ENCODE data around the gene SIRT5. TPM values are rescaled to one million over a fixed set of nuclear protein-coding genes. Genes with fewer than 3 reads are reported as not detected.

The SIRT5 gene
- total RNA-seq: 8.4 and 10.1 TPM in 2 replicates

- Mint-ChIP-seq H3K36me3 (ENCODE audit: low read depth) (peaks cover 2% of the 10 kb centered on the region), H3K4me1 (ENCODE audit: low read depth) (peaks cover 19% of the 10 kb centered on the region), H3K4me3 (peak within 1 kb of the TSS; percentile 92), H3K27me3 (ENCODE audit: insufficient read depth) (peaks cover 9% of the 10 kb centered on the region), H3K9me3 (no peaks in the 10 kb centered on the region), H3K27ac (peak within 1 kb of the TSS; percentile 99)
- peak; percentile 72 for DNase-seq (ENCODE audit: low spot score)
- intact Hi-C loops (cut with micrococcal nuclease): loop anchor here (1.0 to 5.0 kb wide), 14 partner anchors 41 to 500 kb away; partner anchors contain the start of genes GFOD1, MCUR1, NOL7 and TBC1D7
These were observed at the start of gene SIRT5 for GRCh38 chr6:13574571-13575376. TSS of gene SIRT5 (plus strand) at chr6:13574601. CDS start at chr6:13584111, 9,510 bp downstream.

GRCh38 chr6:13524801-13525508 lies 49.4 kb upstream of the SIRT5 start:
- intact Hi-C loops (cut with micrococcal nuclease): no loop called here
- no peaks in the 10 kb centered on the region for H3K9me3 Mint-ChIP-seq
- no peak overlapping the region for H3K4me3 Mint-ChIP-seq
- no peak for DNase-seq (ENCODE audit: low spot score)
- no peak overlapping the region for H3K27ac Mint-ChIP-seq
- H3K4me1 Mint-ChIP-seq (ENCODE audit: low read depth): peaks cover 8% of the 10 kb centered on the region
- H3K27me3 Mint-ChIP-seq (ENCODE audit: insufficient read depth): peaks cover 7% of the 10 kb centered on the region
- no peaks in the 10 kb centered on the region for H3K36me3 Mint-ChIP-seq (ENCODE audit: low read depth)

GRCh38 chr6:13526357-13526726 lies 48.1 kb upstream of the SIRT5 start:
- intact Hi-C loops (cut with micrococcal nuclease): no loop called here
- peaks cover 3% of the 10 kb centered on the region for H3K27me3 Mint-ChIP-seq (ENCODE audit: insufficient read depth)

GRCh38 chr6:13526727-13527670 lies 47.4 kb upstream of the SIRT5 start:
- no peak for DNase-seq (ENCODE audit: low spot score)
- Mint-ChIP-seq H3K36me3 (ENCODE audit: low read depth) (no peaks in the 10 kb centered on the region), H3K27ac (no peak overlapping the region), H3K27me3 (ENCODE audit: insufficient read depth) (no peaks in the 10 kb centered on the region), H3K9me3 (no peaks in the 10 kb centered on the region), H3K4me3 (no peak overlapping the region), H3K4me1 (ENCODE audit: low read depth) (peaks cover 8% of the 10 kb centered on the region)
- intact Hi-C loops (cut with micrococcal nuclease): no loop called here

More at GRCh38 chr6:13526357-13526726, 48.1 kb upstream of the SIRT5 start:
- no peak for DNase-seq (ENCODE audit: low spot score)
- no peak overlapping the region for H3K4me3 Mint-ChIP-seq
- no peaks in the 10 kb centered on the region for H3K9me3 Mint-ChIP-seq
- H3K27ac Mint-ChIP-seq: no peak overlapping the region
- H3K36me3 Mint-ChIP-seq (ENCODE audit: low read depth): no peaks in the 10 kb centered on the region
- peaks cover 8% of the 10 kb centered on the region for H3K4me1 Mint-ChIP-seq (ENCODE audit: low read depth)

- H3K27me3 Mint-ChIP-seq (ENCODE audit: insufficient read depth): no peaks in the 10 kb centered on the region
- no peak overlapping the region for H3K27ac Mint-ChIP-seq
- no peaks in the 10 kb centered on the region for H3K9me3 Mint-ChIP-seq
- DNase-seq (ENCODE audit: low spot score): no peak
- intact Hi-C loops (cut with micrococcal nuclease): no loop called here
- peaks cover 8% of the 10 kb centered on the region for H3K4me1 Mint-ChIP-seq (ENCODE audit: low read depth)
- H3K36me3 Mint-ChIP-seq (ENCODE audit: low read depth): no peaks in the 10 kb centered on the region
- no peak overlapping the region for H3K4me3 Mint-ChIP-seq
These were observed 46.7 kb upstream of the SIRT5 start for GRCh38 chr6:13527671-13528056.

GRCh38 chr6:13528232-13528631 lies 46.2 kb upstream of the SIRT5 start:
- Mint-ChIP-seq H3K36me3 (ENCODE audit: low read depth) (no peaks in the 10 kb centered on the region), H3K4me3 (no peak overlapping the region), H3K27me3 (ENCODE audit: insufficient read depth) (no peaks in the 10 kb centered on the region), H3K4me1 (ENCODE audit: low read depth) (peaks cover 8% of the 10 kb centered on the region), H3K9me3 (no peaks in the 10 kb centered on the region), H3K27ac (no peak overlapping the region)
- DNase-seq (ENCODE audit: low spot score): no peak
- intact Hi-C loops (cut with micrococcal nuclease): no loop called here

- Mint-ChIP-seq H3K4me1 (ENCODE audit: low read depth) (peaks cover 8% of the 10 kb centered on the region), H3K4me3 (no peak overlapping the region), H3K9me3 (no peaks in the 10 kb centered on the region), H3K27me3 (ENCODE audit: insufficient read depth) (no peaks in the 10 kb centered on the region), H3K36me3 (ENCODE audit: low read depth) (no peaks in the 10 kb centered on the region), H3K27ac (no peak overlapping the region)
- DNase-seq (ENCODE audit: low spot score): no peak
- intact Hi-C loops (cut with micrococcal nuclease): no loop called here
These were observed 45.5 kb upstream of the SIRT5 start for GRCh38 chr6:13528777-13529343.

- peaks cover under 1% of the 10 kb centered on the region for H3K4me1 Mint-ChIP-seq (ENCODE audit: low read depth)
- H3K4me3 Mint-ChIP-seq: no peak overlapping the region
- intact Hi-C loops (cut with micrococcal nuclease): no loop called here
- H3K9me3 Mint-ChIP-seq: no peaks in the 10 kb centered on the region
- DNase-seq (ENCODE audit: low spot score): no peak
- no peaks in the 10 kb centered on the region for H3K27me3 Mint-ChIP-seq (ENCODE audit: insufficient read depth)
- H3K36me3 Mint-ChIP-seq (ENCODE audit: low read depth): no peaks in the 10 kb centered on the region
- no peak overlapping the region for H3K27ac Mint-ChIP-seq
These were observed 42.4 kb upstream of the SIRT5 start for GRCh38 chr6:13531956-13532355.

GRCh38 chr6:13534536-13534935 lies 39.9 kb upstream of the SIRT5 start:
- no peak for DNase-seq (ENCODE audit: low spot score)
- Mint-ChIP-seq H3K4me3 (no peak overlapping the region), H3K27me3 (ENCODE audit: insufficient read depth) (peaks cover 3% of the 10 kb centered on the region), H3K36me3 (ENCODE audit: low read depth) (no peaks in the 10 kb centered on the region), H3K4me1 (ENCODE audit: low read depth) (no peaks in the 10 kb centered on the region), H3K27ac (no peak overlapping the region), H3K9me3 (no peaks in the 10 kb centered on the region)
- intact Hi-C loops (cut with micrococcal nuclease): no loop called here

- no peak overlapping the region for H3K4me3 Mint-ChIP-seq
- no peak overlapping the region for H3K27ac Mint-ChIP-seq
- peaks cover 3% of the 10 kb centered on the region for H3K27me3 Mint-ChIP-seq (ENCODE audit: insufficient read depth)
- intact Hi-C loops (cut with micrococcal nuclease): loop anchor here (5.0 kb wide), 1 partner anchor 78 kb away; no protein-coding TSS in a partner anchor
- H3K36me3 Mint-ChIP-seq (ENCODE audit: low read depth): no peaks in the 10 kb centered on the region
- no peaks in the 10 kb centered on the region for H3K4me1 Mint-ChIP-seq (ENCODE audit: low read depth)
- no peak for DNase-seq (ENCODE audit: low spot score)
- H3K9me3 Mint-ChIP-seq: no peaks in the 10 kb centered on the region
These were observed 39.1 kb upstream of the SIRT5 start for GRCh38 chr6:13535306-13535705.

- intact Hi-C loops (cut with micrococcal nuclease): loop anchor here (5.0 kb wide), 1 partner anchor 80 kb away; no protein-coding TSS in a partner anchor
- no peak overlapping the region for H3K4me3 Mint-ChIP-seq
- peaks cover 3% of the 10 kb centered on the region for H3K27me3 Mint-ChIP-seq (ENCODE audit: insufficient read depth)
These were observed 37.4 kb upstream of the SIRT5 start for GRCh38 chr6:13536796-13537526.

GRCh38 chr6:13537527-13537897 lies 36.9 kb upstream of the SIRT5 start:
- Mint-ChIP-seq H3K4me3 (no peak overlapping the region), H3K4me1 (ENCODE audit: low read depth) (no peaks in the 10 kb centered on the region), H3K9me3 (no peaks in the 10 kb centered on the region), H3K27ac (no peak overlapping the region), H3K36me3 (ENCODE audit: low read depth) (no peaks in the 10 kb centered on the region), H3K27me3 (ENCODE audit: insufficient read depth) (peaks cover 3% of the 10 kb centered on the region)
- intact Hi-C loops (cut with micrococcal nuclease): loop anchor here (5.0 kb wide), 1 partner anchor 80 kb away; no protein-coding TSS in a partner anchor
- DNase-seq (ENCODE audit: low spot score): no peak

More at GRCh38 chr6:13536796-13537526, 37.4 kb upstream of the SIRT5 start:
- H3K27ac Mint-ChIP-seq: no peak overlapping the region
- H3K4me1 Mint-ChIP-seq (ENCODE audit: low read depth): no peaks in the 10 kb centered on the region
- no peaks in the 10 kb centered on the region for H3K9me3 Mint-ChIP-seq
- no peaks in the 10 kb centered on the region for H3K36me3 Mint-ChIP-seq (ENCODE audit: low read depth)
- no peak for DNase-seq (ENCODE audit: low spot score)

All from activated T-helper 1 cell treated with anti-CD3 and anti-CD28 coated beads, Interleukin-12 subunit alpha, Interleukin-12 subunit beta, Interleukin-2, Interleukin-4 antibody, amounts not matched to agents 30 ng/mL and 10 ng/mL and 1 ng/mL, durations not matched to agents 14 hours and 24 hours and 36 hours (primary cell).